ENCODE results near the gene KCTD16. TPM values are rescaled to one million over a fixed set of nuclear protein-coding genes. Genes with fewer than 3 reads are reported as not detected.

The KCTD16 gene
- polyA plus RNA-seq, 3 donors, result 0.01 to 0.38 (median 0.22) TPM

DNA sequence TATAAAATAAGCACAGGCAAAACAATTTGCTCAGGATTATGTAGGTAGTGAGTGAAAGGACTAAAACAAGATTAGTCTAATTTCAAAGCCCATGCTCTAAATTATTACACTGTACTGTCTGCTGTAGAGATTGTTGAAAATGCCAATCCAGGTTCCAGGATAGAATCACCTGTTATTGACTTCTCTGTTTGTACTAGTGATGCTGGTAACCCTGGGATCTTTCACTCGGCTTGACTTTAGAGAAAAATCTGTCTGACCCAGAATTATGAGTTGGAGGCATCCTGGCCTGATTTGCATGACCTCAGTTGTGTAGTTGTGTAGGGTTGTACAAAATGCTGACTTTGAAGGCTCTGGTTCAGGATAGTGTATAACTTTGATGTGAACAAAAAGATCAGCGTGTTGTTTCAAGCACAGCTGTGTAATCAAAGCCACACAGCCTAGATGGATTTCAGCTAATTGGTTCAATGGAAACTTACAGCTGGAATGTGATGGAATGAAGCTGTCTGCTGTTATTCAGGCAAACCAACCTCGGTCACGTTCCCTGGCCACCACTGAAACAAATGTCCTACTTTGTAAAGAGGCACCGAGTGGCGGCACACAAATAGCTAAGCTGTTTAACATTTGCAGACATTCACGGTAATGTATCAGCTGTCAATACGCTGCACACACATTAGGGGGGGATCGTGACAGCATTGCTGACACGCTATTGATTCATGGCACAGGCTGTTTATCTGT, 340.3 kb downstream of the KCTD16 start:
- WGBS, 3 donors, result 15 to 73% (median 66%) methylated on average over 10 of the region's 10 CpGs
- no peak overlapping the region for H3K27ac ChIP-seq (ENCODE audit: low read depth, low read length)

DNA sequence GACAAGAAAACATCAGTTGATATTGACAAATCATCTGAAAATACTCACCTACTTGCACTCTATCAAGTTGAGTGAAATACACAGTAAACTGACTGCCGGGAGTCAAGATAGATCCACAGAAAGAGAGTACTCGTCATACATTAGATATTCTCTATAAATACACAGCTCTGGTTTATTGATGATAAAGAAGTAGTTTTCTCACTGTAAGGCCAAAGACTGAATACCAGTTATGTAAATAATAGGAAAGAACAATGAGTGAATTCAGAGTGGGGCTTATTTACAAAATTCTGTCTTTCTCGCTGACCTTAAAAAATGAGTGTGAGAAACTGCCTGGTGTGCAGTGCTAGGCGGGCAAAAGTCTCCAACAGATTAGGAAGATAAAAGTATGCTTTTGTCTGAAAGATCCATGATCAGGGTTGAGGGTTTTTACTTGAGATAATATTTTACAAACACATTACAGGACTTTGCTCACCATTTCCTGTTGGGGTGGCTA, 341.0 kb downstream of the KCTD16 start:
- WGBS, 3 donors, result 25 to 78% (median 77%) methylated on average over 4 of the region's 4 CpGs
- H3K27ac ChIP-seq (ENCODE audit: low read depth, low read length), result no peak overlapping the region

DNA sequence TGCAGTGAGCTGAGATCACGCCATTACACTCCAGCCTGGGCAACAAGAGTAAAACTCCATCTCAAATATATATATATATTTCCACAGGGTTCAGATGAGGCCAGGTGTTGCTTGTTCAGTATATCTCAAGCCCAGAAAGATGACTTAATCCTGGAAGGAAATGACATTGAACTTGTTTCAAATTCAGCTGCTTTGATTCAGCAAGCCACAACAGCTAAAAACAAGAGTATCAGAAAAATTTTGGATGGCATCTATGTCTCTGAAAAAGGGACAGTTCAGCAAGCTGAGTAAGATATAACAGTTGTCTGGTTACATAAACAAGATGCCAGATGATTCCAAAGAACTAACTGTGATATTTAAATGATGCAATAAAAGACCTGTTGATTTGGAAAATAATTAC, 352.0 kb downstream of the KCTD16 start:
- H3K27ac ChIP-seq (ENCODE audit: low read depth, low read length), result no peak overlapping the region
- WGBS, 3 donors, result 80 to 95% (median 92%) methylated on average over 1 of the region's 1 CpG

DNA sequence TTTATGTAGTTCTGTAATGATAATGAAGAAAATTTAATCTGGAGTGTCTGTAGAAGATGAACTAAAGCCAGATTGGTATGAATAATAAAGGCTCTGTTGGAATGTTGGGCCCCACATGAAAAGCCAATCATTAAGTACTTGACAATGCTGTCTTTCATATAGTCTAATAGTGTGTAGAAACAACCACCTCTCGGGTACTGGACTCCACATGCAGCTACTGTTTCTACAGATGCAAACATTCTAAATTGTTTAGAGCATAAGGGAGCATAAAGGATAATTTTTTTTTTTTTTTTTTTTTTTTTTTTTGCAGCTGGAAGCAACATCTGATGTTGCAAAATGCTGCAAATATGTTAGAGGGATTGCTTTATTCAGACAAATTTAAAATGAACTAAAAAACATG, 354.3 kb downstream of the KCTD16 start:
- 63 to 73% (median 69%) methylated on average over 1 of the region's 1 CpG for WGBS, 3 donors
- no peak overlapping the region for H3K27ac ChIP-seq (ENCODE audit: low read depth, low read length)

DNA sequence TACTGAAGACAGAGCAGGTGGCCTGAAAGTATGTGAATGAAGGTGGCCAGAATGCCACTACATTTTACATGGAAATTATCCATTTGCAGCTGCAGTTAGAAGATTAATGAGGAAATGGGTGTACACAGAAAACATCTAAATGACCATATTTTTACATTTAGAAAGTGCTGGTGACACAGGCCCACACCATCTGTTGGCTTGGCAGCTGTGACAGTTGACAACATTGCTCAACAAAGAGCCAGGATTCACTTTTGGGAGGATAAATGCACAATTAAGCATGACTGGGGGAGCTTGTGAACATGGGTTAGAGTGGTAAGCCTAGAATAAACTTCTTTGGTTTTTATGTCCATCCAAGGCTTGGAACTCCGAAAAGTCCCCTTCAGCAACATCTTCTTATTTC, 360.5 kb downstream of the KCTD16 start:
- no peak overlapping the region for H3K27ac ChIP-seq (ENCODE audit: low read depth, low read length)
- WGBS, 3 donors, result 87 to 96% (median 91%) methylated on average over 1 of the region's 1 CpG

Other genes starting within 250 kb of the KCTD16 start
- 10 to 100 TPM; 13.8 to 18.8 (median 15.8) TPM for gene YIPF5, start 214 bp upstream of the KCTD16 start, polyA plus RNA-seq